ENCODE results near the gene ECM2. TPM values are rescaled to one million over a fixed set of nuclear protein-coding genes. Genes with fewer than 3 reads are reported as not detected.

ECM2 gene
- total RNA-seq, 1 donor from 2014 or later, result 0.26 TPM

- Histone ChIP-seq H3K4me3 (ENCODE audit: low read depth, low read length) (no peak overlapping the region), H3K36me3 (ENCODE audit: control insufficient read depth, insufficient read depth, low read length) (no peaks in the 10 kb centered on the region), H3K27me3 (ENCODE audit: control insufficient read depth, insufficient read depth, low read length) (no peaks in the 10 kb centered on the region)
- TF ChIP-seq CTCF (IDR thresholded peaks at IDR 0.05; ENCODE audit: insufficient read depth, low read length, severe bottlenecking), result no peak
- DNase-seq (ENCODE audit: low read depth) (no peak), FAIRE-seq (no peak)
These were observed 27.6 kb upstream of the ECM2 start for GRCh38 chr9:92563116-92564100.

- FAIRE-seq (no peak), DNase-seq (ENCODE audit: low read depth) (no peak)
- no peak for TF ChIP-seq CTCF (IDR thresholded peaks at IDR 0.05; ENCODE audit: insufficient read depth, low read length, severe bottlenecking)
- Histone ChIP-seq H3K4me3 (ENCODE audit: low read depth, low read length) (no peak overlapping the region), H3K27me3 (ENCODE audit: control insufficient read depth, insufficient read depth, low read length) (no peaks in the 10 kb centered on the region), H3K36me3 (ENCODE audit: control insufficient read depth, insufficient read depth, low read length) (no peaks in the 10 kb centered on the region)
These were observed 26.7 kb upstream of the ECM2 start for GRCh38 chr9:92562461-92562967.

GRCh38 chr9:92561374-92562330 is 25.9 kb upstream of the ECM2 start:
- no peaks in the 10 kb centered on the region for H3K27me3 ChIP-seq (ENCODE audit: control insufficient read depth, insufficient read depth, low read length)
- DNase-seq (ENCODE audit: low read depth), result peak; percentile 23
- H3K4me3 ChIP-seq (ENCODE audit: low read depth, low read length), result no peak overlapping the region
- H3K36me3 ChIP-seq (ENCODE audit: control insufficient read depth, insufficient read depth, low read length), result no peaks in the 10 kb centered on the region
- no peak for FAIRE-seq
- no peak for TF ChIP-seq CTCF (IDR thresholded peaks at IDR 0.05; ENCODE audit: insufficient read depth, low read length, severe bottlenecking)

GRCh38 chr9:92558612-92559374 is 23.0 kb upstream of the ECM2 start:
- no peaks in the 10 kb centered on the region for H3K27me3 ChIP-seq (ENCODE audit: control insufficient read depth, insufficient read depth, low read length)
- no peak for TF ChIP-seq CTCF (IDR thresholded peaks at IDR 0.05; ENCODE audit: insufficient read depth, low read length, severe bottlenecking)
- DNase-seq (ENCODE audit: low read depth) (peak; percentile 13), FAIRE-seq (no peak)
- H3K36me3 ChIP-seq (ENCODE audit: control insufficient read depth, insufficient read depth, low read length), result no peaks in the 10 kb centered on the region
- H3K4me3 ChIP-seq (ENCODE audit: low read depth, low read length), result no peak overlapping the region

GRCh38 chr9:92550765-92551164 is 15.0 kb upstream of the ECM2 start:
- Histone ChIP-seq H3K4me3 (ENCODE audit: low read depth, low read length) (no peak overlapping the region), H3K27me3 (ENCODE audit: control insufficient read depth, insufficient read depth, low read length) (no peaks in the 10 kb centered on the region), H3K36me3 (ENCODE audit: control insufficient read depth, insufficient read depth, low read length) (no peaks in the 10 kb centered on the region)
- DNase-seq (ENCODE audit: low read depth), result no peak
- no peak for FAIRE-seq
- no peak for TF ChIP-seq CTCF (IDR thresholded peaks at IDR 0.05; ENCODE audit: insufficient read depth, low read length, severe bottlenecking)

Measured in bronchial epithelial cell (primary cell).